BLaER1 (cell line): ENCODE results near the gene EPHA3.

Experiments
- H3K27ac ChIP-seq: shearing (Covaris generic); formaldehyde crosslinking; 2 replicates; pipeline ENCODE4 v1.8.1; 2022
- H3K27me3 ChIP-seq: shearing (Covaris generic); formaldehyde crosslinking; 2 replicates; pipeline ENCODE4 v1.8.1; 2022
- H3K36me3 ChIP-seq: shearing (Covaris generic); formaldehyde crosslinking; 2 replicates; pipeline ENCODE4 v1.8.1; 2022
- H3K4me1 ChIP-seq: shearing (Covaris generic); formaldehyde crosslinking; 2 replicates; pipeline ENCODE4 v1.8.1; 2022
- H3K4me2 ChIP-seq: shearing (Covaris generic); formaldehyde crosslinking; 2 replicates; pipeline ENCODE4 v1.8.1; 2022
- H3K4me3 ChIP-seq: shearing (Covaris generic); formaldehyde crosslinking; 2 replicates; pipeline ENCODE4 v1.8.1; 2022
- H3K9ac ChIP-seq: shearing (Covaris generic); formaldehyde crosslinking; 2 replicates; pipeline ENCODE4 v1.8.1; 2022
- H3K9me3 ChIP-seq: shearing (Covaris generic); formaldehyde crosslinking; 2 replicates; pipeline ENCODE4 v1.8.1; 2022
- H4K20me1 ChIP-seq: shearing (Covaris generic); formaldehyde crosslinking; 2 replicates; pipeline ENCODE4 v1.8.1; 2022
- Cebpa-rat ChIP-seq: shearing (Covaris generic); IDR thresholded peaks from 2 replicates; pipeline ENCODE4 v1.8.1; 2022

The EPHA3 gene

DNA sequence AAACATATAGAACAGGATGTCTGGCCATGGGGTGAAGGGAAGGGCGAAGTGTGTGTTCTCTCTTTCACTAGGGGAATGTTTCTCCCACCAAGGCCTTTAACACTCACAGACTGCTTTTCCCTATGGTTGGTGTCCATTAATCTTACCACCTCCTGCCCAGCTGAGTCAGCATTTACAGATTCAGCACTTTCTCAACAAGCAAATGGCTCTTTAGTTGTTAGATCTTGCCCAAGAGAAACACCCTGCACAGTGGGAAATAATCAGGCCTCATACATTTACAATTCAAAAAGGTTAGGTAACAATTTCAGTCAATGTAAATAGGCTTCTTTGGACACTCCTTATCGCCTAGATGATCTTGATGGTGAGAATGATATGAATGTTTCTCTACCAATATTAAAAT lies 418.2 kb downstream of the EPHA3 start:
- Histone ChIP-seq H3K27me3 (no peaks in the 10 kb centered on the region), H3K36me3 (no peaks in the 10 kb centered on the region), H4K20me1 (no peaks in the 10 kb centered on the region), H3K27ac (no peak overlapping the region), H3K4me1 (no peaks in the 10 kb centered on the region), H3K4me2 (no peak overlapping the region), H3K9ac (no peak overlapping the region), H3K4me3 (no peak overlapping the region), H3K9me3 (no peaks in the 10 kb centered on the region)
- TF ChIP-seq Cebpa-rat: no peak

DNA sequence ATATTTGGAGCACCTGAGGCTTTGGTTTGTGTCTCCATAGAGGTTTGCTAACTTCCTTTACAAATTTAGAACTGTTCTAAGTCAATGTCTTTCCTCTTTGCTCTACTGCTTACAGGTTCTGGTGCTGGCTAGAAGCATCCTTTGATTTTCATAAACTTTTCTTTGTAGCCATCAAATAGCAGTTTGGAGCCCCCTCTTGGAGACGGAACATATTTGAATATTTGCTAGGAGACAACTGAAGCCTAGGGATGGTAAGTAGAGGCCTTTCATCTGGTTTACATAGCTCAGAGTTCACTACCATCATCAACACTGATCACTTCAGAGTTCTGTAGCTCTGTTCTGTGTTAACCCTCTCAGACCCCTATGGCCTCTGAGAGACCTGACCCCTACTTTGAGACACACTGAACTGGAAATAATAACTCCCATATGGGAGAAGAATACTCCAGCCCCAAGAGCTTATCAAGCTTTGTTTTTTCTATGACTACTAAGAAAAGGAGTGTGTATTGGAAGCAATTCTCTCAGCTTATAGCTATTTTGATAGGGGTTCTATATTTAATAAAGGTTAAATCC lies 420.4 kb downstream of the EPHA3 start:
- no peaks in the 10 kb centered on the region for H3K27me3 ChIP-seq
- no peaks in the 10 kb centered on the region for H3K36me3 ChIP-seq
- TF ChIP-seq Cebpa-rat: no peak
- no peak overlapping the region for H3K27ac ChIP-seq
- H3K4me2 ChIP-seq: no peak overlapping the region
- no peaks in the 10 kb centered on the region for H4K20me1 ChIP-seq
- no peak overlapping the region for H3K4me3 ChIP-seq
- H3K9me3 ChIP-seq: no peaks in the 10 kb centered on the region
- no peaks in the 10 kb centered on the region for H3K4me1 ChIP-seq
- no peak overlapping the region for H3K9ac ChIP-seq
